Neural cell (in vitro differentiated cells): ENCODE data around the gene C16orf74.

Experiments
- CTCF ChIP-seq: fragments of 450-650 bp; IDR thresholded peaks from 2 replicates; pipeline ENCODE4 v1.5.1; 2014; ENCODE audit warnings: antibody characterized with exemption, mild to moderate bottlenecking, moderate library complexity; ENCODE audit not compliant: poor library complexity, severe bottlenecking
- RAD21 ChIP-seq: fragments of 450-650 bp; conservative IDR thresholded peaks from 2 replicates; pipeline ENCODE4 v1.6.1; 2014; ENCODE audit warnings: antibody characterized with exemption, mild to moderate bottlenecking, moderate library complexity

DNA sequence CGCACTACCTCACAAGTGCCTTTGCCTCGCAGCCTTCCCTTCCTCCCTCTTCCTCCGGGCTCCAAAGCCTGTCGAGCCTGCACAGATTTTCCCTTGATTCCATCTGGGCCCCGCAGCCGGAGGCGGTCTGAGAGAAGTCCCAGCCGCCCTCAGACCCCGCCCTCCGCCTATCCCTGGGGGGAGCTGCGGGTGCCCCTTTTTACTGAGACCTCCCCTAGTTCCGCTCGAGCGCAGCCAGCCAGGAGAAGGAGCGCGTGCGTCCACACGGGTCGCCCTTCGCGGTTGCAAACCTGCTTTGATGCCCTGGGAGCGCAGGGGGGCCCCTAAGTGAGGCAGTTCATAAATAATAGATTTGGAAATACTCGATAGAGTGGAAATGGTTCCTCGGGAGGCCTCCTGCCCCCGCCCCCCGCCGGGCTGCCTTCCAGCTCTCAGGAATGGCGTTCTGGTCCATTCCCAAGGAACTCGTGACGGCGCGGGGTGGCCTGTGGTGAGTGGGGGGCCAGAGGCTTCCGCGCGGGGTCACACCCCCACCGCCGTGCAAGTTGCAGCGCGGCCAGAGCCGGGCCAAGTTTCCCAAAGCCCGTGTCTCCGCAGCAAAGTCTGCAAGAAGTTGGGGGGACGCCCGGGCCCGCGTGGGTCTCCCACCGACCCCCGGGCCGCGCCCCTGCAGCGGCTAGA, 610 bp downstream of the C16orf74 start:
- TF ChIP-seq RAD21 (no peak), CTCF (peak; percentile 30)
